Keratinocyte (primary cell): ENCODE measurements around the gene LRRC27. TPM values are rescaled to one million over a fixed set of nuclear protein-coding genes. Genes with fewer than 3 reads are reported as not detected.

Experiments used
- DNase-seq: peaks from one replicate; pipeline ENCODE4 v3.0.0-alpha.2; 2011; ENCODE audit warnings: low read depth, missing footprints, low spot score
- FAIRE-seq: peaks from 2 replicates; lab custom pipeline; 2011; peaks lifted over from hg19 to GRCh38; lab: Jason Lieb, UNC
- H2AFZ ChIP-seq: 2 replicates; pipeline ENCODE4 v1.6.0; 2012; ENCODE audit warnings: low read length, control low read depth, inconsistent platforms; ENCODE audit not compliant: control insufficient read depth
- H3K27ac ChIP-seq: 2 replicates; pipeline ENCODE4 v1.5.1; 2011; ENCODE audit warnings: low read length; ENCODE audit not compliant: control insufficient read depth, insufficient read depth
- H3K27me3 ChIP-seq: 3 replicates; pipeline ENCODE4 v1.6.0; 2011; ENCODE audit warnings: low read length; ENCODE audit not compliant: control insufficient read depth, insufficient read depth; ENCODE audit errors: extremely low read depth
- H3K36me3 ChIP-seq, 2 experiments: 2 replicates in 1 of 2; 3 replicates in 1 of 2; pipeline ENCODE4 v1.5.1; 2011; ENCODE audit warnings: low read length in 2 of 2, mild to moderate bottlenecking in 1 of 2; ENCODE audit not compliant: control insufficient read depth in 2 of 2, insufficient read depth in 2 of 2; ENCODE audit errors: extremely low read depth in 1 of 2
- H3K4me1 ChIP-seq: 3 replicates; pipeline ENCODE4 v1.5.1; 2011; ENCODE audit warnings: low read length; ENCODE audit not compliant: control insufficient read depth, insufficient read depth; ENCODE audit errors: extremely low read depth
- H3K4me2 ChIP-seq: 3 replicates; pipeline ENCODE4 v1.6.0; 2011; ENCODE audit warnings: low read depth, low read length; ENCODE audit not compliant: control insufficient read depth, insufficient read depth; ENCODE audit errors: extremely low read depth
- H3K4me3 ChIP-seq, 3 experiments: fragments of 200-600 bp in 1 of 3; sonication (generic) in 1 of 3; 2 replicates in 2 of 3; 3 replicates in 1 of 3; pipeline ENCODE4 v1.5.1; 2011 to 2016; ENCODE audit warnings: low read length in 3 of 3, mild to moderate bottlenecking in 3 of 3, control low read depth in 2 of 3, inconsistent platforms in 1 of 3, low read depth in 1 of 3, mixed read lengths in 1 of 3, mixed run types in 1 of 3, moderate library complexity in 1 of 3; ENCODE audit not compliant: control insufficient read depth in 2 of 3, insufficient read depth in 2 of 3; ENCODE audit errors: extremely low read depth in 1 of 3
- H3K79me2 ChIP-seq: 2 replicates; pipeline ENCODE4 v1.6.0; 2012; ENCODE audit warnings: low read length; ENCODE audit not compliant: control insufficient read depth, insufficient read depth
- H3K9ac ChIP-seq: 3 replicates; pipeline ENCODE4 v1.6.0; 2011; ENCODE audit warnings: low read length; ENCODE audit not compliant: control insufficient read depth, insufficient read depth; ENCODE audit errors: extremely low read depth
- H3K9me1 ChIP-seq: 3 replicates; pipeline ENCODE4 v1.6.0; 2011; ENCODE audit warnings: low read length; ENCODE audit not compliant: control insufficient read depth, insufficient read depth; ENCODE audit errors: extremely low read depth
- H3K9me3 ChIP-seq: 2 replicates; pipeline ENCODE4 v1.5.1; 2012; ENCODE audit warnings: low read depth, low read length; ENCODE audit not compliant: control insufficient read depth
- H4K20me1 ChIP-seq: 3 replicates; pipeline ENCODE4 v1.6.0; 2011; ENCODE audit warnings: low read length; ENCODE audit not compliant: control insufficient read depth, insufficient read depth; ENCODE audit errors: extremely low read depth
- EZH2 ChIP-seq: IDR thresholded peaks from one replicate; pipeline ENCODE4 v1.6.1; 2012; ENCODE audit warnings: inconsistent platforms, mild to moderate bottlenecking, low read length, moderate library complexity
- dilution Hi-C: fragments of 300-500 bp; cut with MboI; formaldehyde crosslinking; loops from one replicate; pipeline ENCODE4 v1.7.0; 2020; ENCODE audit warnings: low sequenced_read_pairs; ENCODE audit not compliant: extremely low pct_ligation_motif_present
- polyA plus RNA-seq, 5 experiments: library from polyadenylated mRNA; depleted of rRNA in 3 of 5; stranded (reverse) in 3 of 5; stranded (forward) in 1 of 5; unstranded in 1 of 5; fragments of >200 nt; gene quantifications; 1 replicate in 1 of 5; 2 replicates in 3 of 5; 3 replicates in 1 of 5; pipeline versions ENCODE4 v1.2.1 to v1.2.3, GENCODE V29; 2011 to 2012; ENCODE audit warnings: missing spikeins in 2 of 5, low read depth in 1 of 5, low replicate concordance in 1 of 5
- TF ChIP-seq, protein P1 (sequence below), 3 experiments: IDR thresholded peaks in 1 of 3; conservative IDR thresholded peaks in 1 of 3; optimal IDR thresholded peaks in 1 of 3; 2 replicates in 2 of 3; 3 replicates in 1 of 3; pipeline versions ENCODE3 to v1.5.1; 2011; ENCODE audit warnings: low read length in 3 of 3, mild to moderate bottlenecking in 3 of 3, moderate library complexity in 2 of 3, control low read depth in 1 of 3, inconsistent platforms in 1 of 3; ENCODE audit not compliant: insufficient read depth in 2 of 3; ENCODE audit errors: extremely low read depth in 1 of 3

The LRRC27 gene
- polyA plus RNA-seq, 1 donor (not counting 4 experiments of a cell fraction or from before 2014, with no cell fraction given), result 3.0 TPM

DNA sequence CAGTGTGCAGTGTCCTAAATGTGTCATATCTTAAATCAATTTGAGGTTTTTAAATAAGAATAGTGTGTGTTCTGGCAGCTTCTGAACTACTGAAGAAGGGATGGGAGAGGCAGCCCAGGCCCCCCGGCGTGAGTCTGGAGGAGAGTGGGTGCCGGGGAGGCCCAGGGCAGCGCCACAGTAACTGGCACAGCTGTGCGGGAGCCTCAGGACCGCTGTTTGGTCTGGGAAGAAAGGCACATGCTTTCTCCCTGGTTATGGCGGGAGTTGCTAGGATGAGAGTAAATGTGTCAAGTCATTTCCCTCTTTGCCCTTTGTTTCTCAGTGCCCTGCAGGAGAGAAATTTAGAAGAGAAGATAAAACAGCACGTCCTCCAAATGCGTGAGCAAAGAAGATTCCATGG, 33.1 kb downstream of the LRRC27 start:
- FAIRE-seq, result no peak
- Histone ChIP-seq H3K27ac (no peak overlapping the region), H3K4me1 (no peaks in the 10 kb centered on the region), H3K4me2 (no peak overlapping the region), H3K27me3 (no peaks in the 10 kb centered on the region), H4K20me1 (no peaks in the 10 kb centered on the region), H2AFZ (no peak overlapping the region), H3K9ac (no peak overlapping the region), H3K79me2 (no peaks in the 10 kb centered on the region), H3K9me3 (peaks cover 2% of the 10 kb centered on the region), H3K9me1 (no peaks in the 10 kb centered on the region), H3K4me3 (no peak overlapping the region), H3K36me3 (no peaks in the 10 kb centered on the region)
- dilution Hi-C loops, result no loop called here
- TF ChIP-seq, protein P1, sequence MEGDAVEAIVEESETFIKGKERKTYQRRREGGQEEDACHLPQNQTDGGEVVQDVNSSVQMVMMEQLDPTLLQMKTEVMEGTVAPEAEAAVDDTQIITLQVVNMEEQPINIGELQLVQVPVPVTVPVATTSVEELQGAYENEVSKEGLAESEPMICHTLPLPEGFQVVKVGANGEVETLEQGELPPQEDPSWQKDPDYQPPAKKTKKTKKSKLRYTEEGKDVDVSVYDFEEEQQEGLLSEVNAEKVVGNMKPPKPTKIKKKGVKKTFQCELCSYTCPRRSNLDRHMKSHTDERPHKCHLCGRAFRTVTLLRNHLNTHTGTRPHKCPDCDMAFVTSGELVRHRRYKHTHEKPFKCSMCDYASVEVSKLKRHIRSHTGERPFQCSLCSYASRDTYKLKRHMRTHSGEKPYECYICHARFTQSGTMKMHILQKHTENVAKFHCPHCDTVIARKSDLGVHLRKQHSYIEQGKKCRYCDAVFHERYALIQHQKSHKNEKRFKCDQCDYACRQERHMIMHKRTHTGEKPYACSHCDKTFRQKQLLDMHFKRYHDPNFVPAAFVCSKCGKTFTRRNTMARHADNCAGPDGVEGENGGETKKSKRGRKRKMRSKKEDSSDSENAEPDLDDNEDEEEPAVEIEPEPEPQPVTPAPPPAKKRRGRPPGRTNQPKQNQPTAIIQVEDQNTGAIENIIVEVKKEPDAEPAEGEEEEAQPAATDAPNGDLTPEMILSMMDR (optimal IDR thresholded peaks at IDR 0.05 in 1 of 3, IDR thresholded peaks at IDR 0.05 in 1 of 3, conservative IDR thresholded peaks at IDR 0.05 in 1 of 3; ENCODE audit: extremely low read depth in 1 of 3, insufficient read depth in 2 of 3, low read length in 3 of 3), result no peak
- no peak for TF ChIP-seq EZH2
- no peak for DNase-seq

DNA sequence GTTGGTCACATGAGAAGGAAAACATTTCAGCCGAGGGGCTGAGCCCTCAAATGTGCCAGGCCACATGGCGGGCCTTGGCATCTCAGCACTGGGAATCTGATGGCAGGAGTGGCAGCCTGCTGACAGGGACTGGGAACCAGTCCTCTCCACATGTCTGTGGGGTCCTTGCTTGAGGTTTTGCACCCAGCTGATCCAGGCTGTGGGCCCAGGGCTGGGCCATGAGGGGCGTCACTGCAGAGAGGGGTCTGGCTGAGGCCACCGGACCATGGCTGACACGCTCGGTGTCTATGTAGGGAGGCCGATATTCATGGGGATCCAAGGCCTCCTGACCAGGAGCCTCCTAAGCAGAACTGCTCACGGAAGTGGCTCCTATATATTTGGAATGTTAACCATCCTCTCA, 34.0 kb downstream of the LRRC27 start:
- no peaks in the 10 kb centered on the region for H3K4me1 ChIP-seq
- TF ChIP-seq, protein P1 (optimal IDR thresholded peaks at IDR 0.05 in 1 of 3, IDR thresholded peaks at IDR 0.05 in 1 of 3, conservative IDR thresholded peaks at IDR 0.05 in 1 of 3; ENCODE audit: extremely low read depth in 1 of 3, insufficient read depth in 2 of 3, low read length in 3 of 3), result no peak
- no peak for TF ChIP-seq EZH2
- no peak overlapping the region for H3K4me2 ChIP-seq
- H3K36me3 ChIP-seq, result no peaks in the 10 kb centered on the region
- dilution Hi-C loops, result no loop called here
- DNase-seq (no peak), FAIRE-seq (no peak)
- H3K9me1 ChIP-seq, result no peaks in the 10 kb centered on the region
- H3K4me3 ChIP-seq, result no peak overlapping the region
- no peak overlapping the region for H3K9ac ChIP-seq
- H3K27me3 ChIP-seq, result no peaks in the 10 kb centered on the region
- H3K9me3 ChIP-seq, result peaks cover 2% of the 10 kb centered on the region
- no peaks in the 10 kb centered on the region for H4K20me1 ChIP-seq
- no peak overlapping the region for H3K27ac ChIP-seq
- H3K79me2 ChIP-seq, result no peaks in the 10 kb centered on the region
- H2AFZ ChIP-seq, result no peak overlapping the region
